MM.1S (cell line): ENCODE results near the gene FBXO48.

Experiments
- EZH2 ChIP-seq: fragments of 300-600 bp; sonication (generic); optimal IDR thresholded peaks from 2 replicates; pipeline ENCODE3; 2017; ENCODE audit warnings: low read depth, mild to moderate bottlenecking, antibody characterized with exemption, low read length, mixed read lengths
- TF ChIP-seq, protein P1 (sequence below): fragments of 300-600 bp; sonication (generic); IDR thresholded peaks from 2 replicates; pipeline ENCODE4 v1.5.1; 2016; ENCODE audit warnings: antibody characterized with exemption, low read length, mixed read lengths

DNA sequence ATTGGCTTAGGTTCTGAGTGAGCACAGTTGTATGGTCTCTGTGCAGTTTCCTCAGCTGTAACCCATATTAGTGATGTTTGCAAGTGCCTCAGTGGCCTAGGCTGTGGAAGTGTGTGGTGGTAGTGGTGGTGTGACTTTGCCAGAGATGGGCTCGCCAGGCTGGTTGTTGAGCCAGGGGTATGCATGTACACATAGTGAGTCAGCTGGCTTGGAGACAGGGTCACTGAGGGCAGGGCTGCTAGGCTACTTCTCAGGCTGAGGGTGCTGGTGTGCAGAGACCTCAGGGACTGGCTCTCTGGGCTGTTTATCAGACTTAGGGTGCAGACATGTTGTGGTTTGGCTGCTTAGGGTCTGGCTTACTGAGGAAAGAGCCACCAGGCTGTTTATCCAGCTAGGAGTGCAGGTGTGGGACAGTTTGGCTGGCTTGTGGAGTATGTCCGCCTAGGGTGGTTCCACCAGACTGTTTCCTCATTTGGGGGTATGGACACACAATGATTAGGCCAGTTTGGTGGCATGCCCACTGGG, 15.3 kb upstream of the FBXO48 start:
- TF ChIP-seq, protein P1, sequence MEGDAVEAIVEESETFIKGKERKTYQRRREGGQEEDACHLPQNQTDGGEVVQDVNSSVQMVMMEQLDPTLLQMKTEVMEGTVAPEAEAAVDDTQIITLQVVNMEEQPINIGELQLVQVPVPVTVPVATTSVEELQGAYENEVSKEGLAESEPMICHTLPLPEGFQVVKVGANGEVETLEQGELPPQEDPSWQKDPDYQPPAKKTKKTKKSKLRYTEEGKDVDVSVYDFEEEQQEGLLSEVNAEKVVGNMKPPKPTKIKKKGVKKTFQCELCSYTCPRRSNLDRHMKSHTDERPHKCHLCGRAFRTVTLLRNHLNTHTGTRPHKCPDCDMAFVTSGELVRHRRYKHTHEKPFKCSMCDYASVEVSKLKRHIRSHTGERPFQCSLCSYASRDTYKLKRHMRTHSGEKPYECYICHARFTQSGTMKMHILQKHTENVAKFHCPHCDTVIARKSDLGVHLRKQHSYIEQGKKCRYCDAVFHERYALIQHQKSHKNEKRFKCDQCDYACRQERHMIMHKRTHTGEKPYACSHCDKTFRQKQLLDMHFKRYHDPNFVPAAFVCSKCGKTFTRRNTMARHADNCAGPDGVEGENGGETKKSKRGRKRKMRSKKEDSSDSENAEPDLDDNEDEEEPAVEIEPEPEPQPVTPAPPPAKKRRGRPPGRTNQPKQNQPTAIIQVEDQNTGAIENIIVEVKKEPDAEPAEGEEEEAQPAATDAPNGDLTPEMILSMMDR: no peak
- no peak for TF ChIP-seq EZH2
